ENCODE results near the gene LOXL3.

LOXL3 gene

GRCh38 chr2:74505448-74506246, 48.1 kb downstream of the LOXL3 start:
- DNase-seq (ENCODE audit: low spot score): no peak

- no peak for DNase-seq (ENCODE audit: low spot score)
Measured at GRCh38 chr2:74504591-74504990, 49.2 kb downstream of the LOXL3 start.

GRCh38 chr2:74503506-74504475, 50.0 kb downstream of the LOXL3 start:
- no peak for DNase-seq (ENCODE audit: low spot score)

- DNase-seq (ENCODE audit: low spot score): peak; percentile 94
Measured at GRCh38 chr2:74502720-74503505, 50.8 kb downstream of the LOXL3 start.

- no peak for DNase-seq (ENCODE audit: low spot score)
Measured at GRCh38 chr2:74502147-74502719, 51.5 kb downstream of the LOXL3 start.

- DNase-seq (ENCODE audit: low spot score): no peak
Measured at GRCh38 chr2:74501335-74502071, 52.2 kb downstream of the LOXL3 start.

DNA sequence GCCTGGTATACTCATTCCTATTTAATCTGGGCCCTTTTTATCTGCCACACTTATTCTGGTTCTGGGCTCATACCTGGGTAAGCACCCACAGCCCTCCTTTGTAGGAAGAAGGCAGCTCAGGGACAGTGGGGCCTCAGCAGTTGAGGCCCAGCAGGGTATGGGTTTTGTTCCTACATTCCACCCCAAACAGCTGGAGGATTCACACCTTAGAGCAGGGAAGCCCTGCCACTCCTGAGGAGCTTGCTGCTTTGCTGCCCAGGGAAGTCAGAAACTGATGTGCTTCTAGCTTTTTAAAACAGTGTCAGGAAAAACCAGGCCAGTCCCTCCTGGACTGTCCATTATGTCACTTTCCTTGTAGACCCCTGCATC, 53.2 kb downstream of the LOXL3 start:
- no peak for DNase-seq (ENCODE audit: low spot score)

- no peak for DNase-seq (ENCODE audit: low spot score)
Measured at GRCh38 chr2:74499940-74500577, 53.7 kb downstream of the LOXL3 start.

- no peak for DNase-seq (ENCODE audit: low spot score)
Measured at GRCh38 chr2:74499267-74499939, 54.3 kb downstream of the LOXL3 start, which contains the start of gene LBX2. TSS of gene LBX2 (minus strand) at chr2:74499603. CDS start at chr2:74499537, 66 bp downstream.

DNA sequence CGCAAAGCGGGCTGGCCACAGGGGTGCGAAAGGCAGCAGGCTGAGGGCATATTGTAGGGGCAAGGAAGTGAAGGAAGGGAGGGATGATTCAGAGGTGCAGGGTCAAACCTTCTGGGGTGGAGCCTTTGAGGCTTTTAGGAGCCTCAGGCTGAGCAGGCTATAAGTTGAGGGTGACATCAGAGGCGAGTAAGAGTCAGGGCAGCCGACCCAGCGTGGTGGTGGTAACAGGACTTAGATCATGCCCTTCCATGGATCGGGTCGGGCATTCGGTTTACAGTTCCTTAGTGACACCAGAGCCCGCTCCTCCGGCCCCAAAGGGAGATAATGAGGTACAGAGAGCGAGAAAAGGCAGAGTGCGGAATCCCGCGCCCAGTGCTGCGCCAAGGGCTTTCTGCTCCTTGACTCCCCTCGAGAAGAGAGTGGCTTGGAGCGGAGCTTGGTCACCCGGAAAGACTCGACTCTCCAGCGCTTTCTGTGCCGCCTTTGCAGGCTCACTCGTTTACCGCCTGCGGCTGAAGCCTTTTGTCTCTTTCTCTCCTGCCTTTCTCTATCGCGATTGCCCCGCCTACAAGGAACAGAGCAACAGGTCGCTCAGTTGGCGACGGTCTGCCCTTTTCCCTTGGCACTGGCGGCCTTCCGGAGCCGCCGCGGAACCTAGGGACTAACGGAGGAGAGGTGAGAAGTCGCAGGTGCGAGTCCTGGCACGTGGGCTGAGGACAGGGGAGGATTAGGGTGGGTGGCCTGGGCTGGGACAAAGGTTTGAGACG, 55.1 kb downstream of the LOXL3 start:
- no peak for DNase-seq (ENCODE audit: low spot score)

DNA sequence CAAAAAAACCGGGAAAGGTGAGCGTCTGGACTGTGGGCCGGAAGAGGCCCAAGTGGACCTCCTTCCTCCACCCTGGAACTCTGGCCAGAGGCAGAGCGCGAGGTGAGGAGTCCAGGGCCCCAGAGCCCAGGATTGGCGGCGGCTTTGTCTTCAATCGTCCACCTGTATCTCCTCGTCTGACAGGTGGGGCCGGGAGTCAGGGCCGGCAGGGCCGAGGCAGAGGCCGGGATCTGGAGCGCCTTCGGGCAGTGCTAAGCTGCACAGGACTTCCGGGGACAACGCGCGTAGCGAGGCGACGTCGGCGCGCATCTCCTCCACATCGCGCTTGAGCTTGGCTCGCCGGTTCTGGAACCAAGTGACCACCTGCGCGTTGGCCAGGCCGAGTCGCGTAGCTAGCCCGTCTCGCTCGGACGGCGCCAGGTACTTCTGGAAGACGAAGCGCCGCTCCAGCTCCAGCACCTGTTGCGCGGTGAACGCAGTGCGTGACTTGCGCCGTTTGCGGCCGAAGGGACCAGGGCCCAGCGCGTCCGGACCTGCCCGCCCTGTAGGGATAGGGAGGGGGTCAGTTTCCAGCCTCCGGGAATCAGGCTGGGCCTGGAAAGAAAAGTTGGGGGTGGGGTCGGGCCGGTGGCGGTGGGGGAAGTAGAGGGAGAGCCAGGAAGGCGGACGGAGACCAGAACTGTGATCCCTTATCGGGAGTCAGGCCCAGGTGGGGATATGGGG, 55.8 kb downstream of the LOXL3 start:
- no peak for DNase-seq (ENCODE audit: low spot score)

- no peak for DNase-seq (ENCODE audit: low spot score)
Measured at GRCh38 chr2:74496997-74497776, 56.6 kb downstream of the LOXL3 start.

GRCh38 chr2:74495440-74495839, 58.3 kb downstream of the LOXL3 start:
- DNase-seq (ENCODE audit: low spot score): no peak

DNA sequence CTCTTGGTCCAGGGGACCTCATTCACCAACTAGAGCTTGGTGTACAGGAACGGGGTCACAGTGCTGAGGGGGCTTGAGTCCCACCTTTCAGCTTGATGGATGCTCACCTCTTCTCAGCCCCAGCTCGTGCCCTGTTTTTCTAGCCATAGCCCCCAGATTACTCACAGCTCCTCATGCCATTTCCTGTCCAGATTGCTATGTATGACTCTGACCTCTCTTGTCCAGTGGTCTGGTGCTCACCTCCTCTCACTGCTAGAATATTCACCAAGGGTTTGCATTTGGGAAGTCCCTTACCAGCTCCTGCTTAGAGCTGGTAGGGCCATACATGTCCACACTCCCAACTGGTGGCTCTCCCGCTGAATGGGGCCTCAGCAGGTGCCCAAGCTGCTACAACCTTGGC, 60.2 kb downstream of the LOXL3 start:
- no peak for DNase-seq (ENCODE audit: low spot score)

DNA sequence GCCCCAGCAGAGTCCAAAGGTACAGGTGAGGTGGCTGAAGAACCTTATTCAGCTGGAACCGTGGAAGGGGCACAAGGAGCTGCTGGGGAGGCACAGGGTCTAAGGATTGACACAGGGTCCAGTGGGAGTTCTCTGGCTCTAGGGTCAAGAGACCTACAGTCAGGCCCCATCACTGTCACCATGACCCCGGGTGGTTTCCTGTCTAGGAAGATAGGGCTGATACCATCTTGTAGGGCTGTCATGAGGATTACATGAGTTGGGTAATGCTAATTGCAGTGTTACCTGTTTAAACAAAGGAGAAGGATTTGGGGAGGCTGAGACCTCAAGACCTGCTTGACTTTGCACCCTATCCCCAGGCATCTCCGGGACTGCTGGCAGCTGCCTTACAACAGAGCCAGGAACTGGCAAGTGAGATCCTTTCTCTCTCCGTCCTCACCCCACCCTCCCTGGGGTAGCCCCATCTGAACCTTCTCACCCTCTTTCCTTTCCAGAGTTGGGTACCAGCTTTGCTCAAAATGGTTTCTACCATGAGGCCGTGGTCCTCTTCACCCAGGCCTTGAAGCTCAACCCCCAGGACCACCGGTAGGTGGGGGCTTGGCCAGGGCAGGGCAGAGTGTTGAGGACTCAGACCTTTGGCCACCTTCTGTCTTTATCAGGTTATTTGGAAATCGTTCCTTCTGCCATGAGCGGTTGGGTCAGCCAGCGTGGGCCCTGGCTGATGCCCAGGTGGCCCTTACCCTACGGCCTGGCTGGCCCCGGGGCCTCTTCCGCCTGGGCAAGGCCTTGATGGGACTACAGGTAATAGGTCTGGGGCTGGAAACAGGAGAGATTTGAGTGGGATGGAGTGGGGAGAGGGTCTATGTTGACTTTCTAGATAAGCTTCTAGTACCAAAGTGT, 61.8 kb downstream of the LOXL3 start:
- no peak for DNase-seq (ENCODE audit: low spot score)

DNA sequence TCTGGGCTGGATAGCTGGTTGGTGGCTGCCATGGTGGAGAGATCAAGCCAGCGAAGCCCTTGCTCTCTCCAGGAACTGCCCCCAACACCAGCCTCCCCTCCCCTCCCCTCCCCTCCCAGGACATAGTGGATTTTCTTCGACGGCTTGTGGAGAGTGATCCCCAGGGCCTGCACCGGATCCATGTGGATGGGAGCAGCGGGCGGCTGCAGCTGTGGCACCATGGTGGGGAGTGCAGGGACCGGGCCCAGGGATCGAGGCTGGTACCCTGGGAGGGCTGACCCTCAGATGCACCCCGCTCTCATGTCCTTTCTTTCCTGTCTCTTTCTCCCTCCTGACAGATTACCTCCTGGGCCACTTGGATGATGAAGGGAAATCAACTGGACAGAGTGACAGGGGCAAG, 63.8 kb downstream of the LOXL3 start:
- DNase-seq (ENCODE audit: low spot score): no peak

All from hepatic stellate cell (primary cell).